ENCODE results near the gene FOXF1. TPM values are rescaled to one million over a fixed set of nuclear protein-coding genes. Genes with fewer than 3 reads are reported as not detected.

Gene FOXF1
- total and polyA plus RNA-seq, 8 donors, result 21.7 to 51.1 (median 41.0) TPM

- intact Hi-C loops (cut with DNase I), result no loop called here
- Histone ChIP-seq H3K4me3 (no peak overlapping the region), H3K36me3 (no peaks in the 10 kb centered on the region), H3K4me1 (peaks cover 0 to 7% of the 10 kb centered on the region in 2 donors), H3K27me3 (peaks cover 81 to 100% of the 10 kb centered on the region in 2 donors), H3K27ac (peak overlapping the region; percentile 70 to 72), H3K9me3 (no peaks in the 10 kb centered on the region)
- DNase-seq (no peak), ATAC-seq (no peak)
- no peak for TF ChIP-seq CTCF (IDR thresholded peaks at IDR 0.05)
Measured at GRCh38 chr16:86500708-86501510, 9.4 kb upstream of the FOXF1 start.

GRCh38 chr16:86501989-86502855 lies 8.1 kb upstream of the FOXF1 start:
- peaks cover 79 to 100% of the 10 kb centered on the region in 2 donors for H3K27me3 ChIP-seq
- H3K4me3 ChIP-seq, result peak overlapping the region in 1 of 2 donors; percentile 54
- intact Hi-C loops (cut with DNase I), result no loop called here
- no peak for TF ChIP-seq CTCF (IDR thresholded peaks at IDR 0.05)
- ATAC-seq (no peak), DNase-seq (no peak)
- peaks cover 0 to 7% of the 10 kb centered on the region in 2 donors for H3K4me1 ChIP-seq
- peak overlapping the region; percentile 44 to 87 for H3K27ac ChIP-seq
- no peaks in the 10 kb centered on the region for H3K36me3 ChIP-seq
- no peaks in the 10 kb centered on the region for H3K9me3 ChIP-seq

GRCh38 chr16:86502856-86503748 lies 7.2 kb upstream of the FOXF1 start:
- H3K9me3 ChIP-seq, result no peaks in the 10 kb centered on the region
- peaks cover 79 to 100% of the 10 kb centered on the region in 2 donors for H3K27me3 ChIP-seq
- peaks cover 0 to 13% of the 10 kb centered on the region in 2 donors for H3K4me1 ChIP-seq
- H3K36me3 ChIP-seq, result no peaks in the 10 kb centered on the region
- peak overlapping the region in 1 of 2 donors; percentile 54 for H3K4me3 ChIP-seq
- intact Hi-C loops (cut with DNase I), result no loop called here
- no peak for TF ChIP-seq CTCF (IDR thresholded peaks at IDR 0.05)
- H3K27ac ChIP-seq, result peak overlapping the region; percentile 53 to 87
- ATAC-seq, result no peak
- no peak for DNase-seq

- TF ChIP-seq CTCF (IDR thresholded peaks at IDR 0.05), result no peak
- DNase-seq, result no peak
- intact Hi-C loops (cut with DNase I), result no loop called here
- ATAC-seq, result no peak
- Histone ChIP-seq H3K27ac (peak overlapping the region; percentile 53 to 87), H3K27me3 (peaks cover 79 to 100% of the 10 kb centered on the region in 2 donors), H3K9me3 (no peaks in the 10 kb centered on the region), H3K4me1 (peaks cover 0 to 20% of the 10 kb centered on the region in 2 donors), H3K4me3 (peak overlapping the region in 1 of 2 donors; percentile 54), H3K36me3 (no peaks in the 10 kb centered on the region)
Measured at GRCh38 chr16:86503830-86504229, 6.5 kb upstream of the FOXF1 start.
